Esophagus squamous epithelium (tissue), 5 donors: ENCODE results near the gene CD300LF. TPM values are rescaled to one million over a fixed set of nuclear protein-coding genes. Genes with fewer than 3 reads are reported as not detected.

ENCODE experiments used
- DNase-seq: peaks from one replicate; lab custom pipeline; 2025; lab: John Stamatoyannopoulos, UW
- H3K27ac ChIP-seq, 4 donors: fragments of 200-600 bp; sonication (generic); one replicate each; pipeline ENCODE4 v1.5.1; 2016 to 2019; ENCODE audit warnings: mild to moderate bottlenecking in 1 of 4
- H3K27me3 ChIP-seq, 4 donors: fragments of 200-600 bp; sonication (generic); 1 replicate in 3 of 4; 2 replicates in 1 of 4; pipeline versions ENCODE4 v1.5.1 to v1.6.0; 2017 to 2021; ENCODE audit warnings: antibody characterized with exemption in 1 of 4
- H3K36me3 ChIP-seq, 3 donors: fragments of 200-600 bp; sonication (generic); one replicate each; pipeline ENCODE4 v1.5.1; 2016 to 2019
- H3K4me1 ChIP-seq, 3 donors: fragments of 200-600 bp; sonication (generic); one replicate each; pipeline ENCODE4 v1.5.1; 2017 to 2019
- H3K4me3 ChIP-seq, 4 donors: fragments of 200-600 bp; sonication (generic); 1 replicate in 3 of 4; 2 replicates in 1 of 4; pipeline ENCODE4 v1.5.1; 2016 to 2019; ENCODE audit warnings: mild to moderate bottlenecking in 2 of 4, moderate library complexity in 1 of 4
- H3K9me3 ChIP-seq, 3 donors: fragments of 200-600 bp; sonication (generic); one replicate each; pipeline ENCODE4 v1.5.1; 2016 to 2019
- POLR2A ChIP-seq, 4 donors: fragments of 450-650 bp; IDR thresholded peaks; one replicate each; pipeline ENCODE4 v1.6.1; 2017; ENCODE audit warnings: antibody characterized with exemption in 4 of 4, mild to moderate bottlenecking in 4 of 4, moderate library complexity in 3 of 4
- WGBS, 2 donors: methylation state at CpG; one replicate each; pipeline ENCODE4 v1.1.5; 2018; 5-methylcytosine and 5-hydroxymethylcytosine counted together
- intact Hi-C: fragments of 100-400 bp; cut with DNase I; formaldehyde crosslinking; loops from one replicate; pipeline ENCODE4 v1.15.0; 2022
- total RNA-seq, 4 donors: library from RNA; depleted of rRNA; stranded (reverse); fragments of >200 nt; gene quantifications; one replicate each; pipeline ENCODE4 v1.1.0, GENCODE V29; 2016
- TF ChIP-seq, protein P1 (sequence below), 6 experiments: fragments of 450-650 bp in 4 of 6; fragments of 200-600 bp in 2 of 6; sonication (generic) in 2 of 6; IDR thresholded peaks; one replicate each; pipeline ENCODE4 v1.5.1; 2016 to 2019; ENCODE audit warnings: antibody characterized with exemption in 6 of 6, mild to moderate bottlenecking in 4 of 6, moderate library complexity in 4 of 6
- donor health status: DM: yes; HTN: yes; CAD: no.

The CD300LF gene
- 1 to 10 TPM in 2 of 4 donors, under 1 TPM in 2; 0.48 to 1.3 (median 0.89) TPM for total RNA-seq

DNA sequence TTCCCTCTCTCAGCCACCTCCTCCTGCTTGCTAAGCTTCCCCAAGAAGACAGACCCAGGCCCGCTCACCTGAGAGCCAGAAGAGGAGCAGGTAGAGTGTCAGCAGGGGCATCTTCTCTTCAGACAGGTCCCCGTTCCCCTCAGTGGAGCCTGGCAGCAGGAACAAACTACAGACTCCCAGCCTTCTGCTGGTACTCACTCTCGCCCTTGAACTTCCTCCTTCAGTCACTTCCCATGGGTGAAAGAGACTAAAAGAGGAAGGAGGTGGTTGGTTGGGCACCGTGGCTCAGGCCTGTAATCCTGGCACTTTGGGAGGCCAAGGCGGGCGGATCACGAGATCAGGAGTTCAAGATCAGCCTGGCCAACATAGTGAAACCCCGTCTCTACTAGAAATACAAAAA is at the start of gene CD300LF:
Gene CD300LF (minus strand): TSS at position 168 of the 400 bp plus-strand sequence. CDS start 57 bp downstream, at position 111.
- no peaks in the 10 kb centered on the region for H3K4me1 ChIP-seq
- no peak within 1 kb of the TSS for H3K27ac ChIP-seq
- peaks cover 0 to 54% (median 0%) of the 10 kb centered on the region in 4 donors for H3K27me3 ChIP-seq
- no peaks in the 10 kb centered on the region for H3K36me3 ChIP-seq
- no peak for DNase-seq
- peak within 1 kb of the TSS in 2 of 4 donors; percentile 2 to 30 for H3K4me3 ChIP-seq
- 72 to 94% methylated on average over 2 of the region's 8 CpGs for WGBS, 2 donors
- no peaks in the 10 kb centered on the region for H3K9me3 ChIP-seq
- intact Hi-C loops = no loop called here
- TF ChIP-seq POLR2A (IDR thresholded peaks at IDR 0.05) = no peak
- TF ChIP-seq, protein P1, sequence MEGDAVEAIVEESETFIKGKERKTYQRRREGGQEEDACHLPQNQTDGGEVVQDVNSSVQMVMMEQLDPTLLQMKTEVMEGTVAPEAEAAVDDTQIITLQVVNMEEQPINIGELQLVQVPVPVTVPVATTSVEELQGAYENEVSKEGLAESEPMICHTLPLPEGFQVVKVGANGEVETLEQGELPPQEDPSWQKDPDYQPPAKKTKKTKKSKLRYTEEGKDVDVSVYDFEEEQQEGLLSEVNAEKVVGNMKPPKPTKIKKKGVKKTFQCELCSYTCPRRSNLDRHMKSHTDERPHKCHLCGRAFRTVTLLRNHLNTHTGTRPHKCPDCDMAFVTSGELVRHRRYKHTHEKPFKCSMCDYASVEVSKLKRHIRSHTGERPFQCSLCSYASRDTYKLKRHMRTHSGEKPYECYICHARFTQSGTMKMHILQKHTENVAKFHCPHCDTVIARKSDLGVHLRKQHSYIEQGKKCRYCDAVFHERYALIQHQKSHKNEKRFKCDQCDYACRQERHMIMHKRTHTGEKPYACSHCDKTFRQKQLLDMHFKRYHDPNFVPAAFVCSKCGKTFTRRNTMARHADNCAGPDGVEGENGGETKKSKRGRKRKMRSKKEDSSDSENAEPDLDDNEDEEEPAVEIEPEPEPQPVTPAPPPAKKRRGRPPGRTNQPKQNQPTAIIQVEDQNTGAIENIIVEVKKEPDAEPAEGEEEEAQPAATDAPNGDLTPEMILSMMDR (IDR thresholded peaks at IDR 0.05) = no peak

DNA sequence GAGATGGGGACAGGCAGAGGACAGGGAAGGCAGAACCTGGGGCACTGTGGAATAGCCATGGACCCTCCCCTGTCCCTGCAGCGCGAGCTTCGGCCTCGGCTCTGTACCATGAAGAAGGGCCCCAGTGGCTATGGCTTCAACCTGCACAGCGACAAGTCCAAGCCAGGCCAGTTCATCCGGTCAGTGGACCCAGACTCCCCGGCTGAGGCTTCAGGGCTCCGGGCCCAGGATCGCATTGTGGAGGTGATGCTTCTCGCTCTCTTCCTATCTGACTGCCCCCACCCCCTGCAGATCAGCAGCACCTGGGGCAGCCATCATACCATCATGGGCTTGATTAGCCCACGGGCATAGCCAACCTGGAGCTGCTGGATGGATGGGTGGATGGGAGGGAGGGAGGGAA is 49.2 kb upstream of the CD300LF start:
- H3K27ac ChIP-seq = peak overlapping the region; percentile 87 to 96 (median 90)
- peaks cover 0 to 54% (median 0%) of the 10 kb centered on the region in 3 donors for H3K36me3 ChIP-seq
- H3K4me3 ChIP-seq = no peak overlapping the region
- no peaks in the 10 kb centered on the region for H3K27me3 ChIP-seq
- peaks cover 49 to 96% (median 58%) of the 10 kb centered on the region in 3 donors for H3K4me1 ChIP-seq
- H3K9me3 ChIP-seq = no peaks in the 10 kb centered on the region
- intact Hi-C loops = no loop called here
- 95% methylated on average over 4 of the region's 11 CpGs; no CpG with 5 or more reads in 1 of the 2 donors for WGBS, 2 donors
- no peak for DNase-seq
- TF ChIP-seq, protein P1 (IDR thresholded peaks at IDR 0.05) = no peak
- TF ChIP-seq POLR2A (IDR thresholded peaks at IDR 0.05) = no peak

DNA sequence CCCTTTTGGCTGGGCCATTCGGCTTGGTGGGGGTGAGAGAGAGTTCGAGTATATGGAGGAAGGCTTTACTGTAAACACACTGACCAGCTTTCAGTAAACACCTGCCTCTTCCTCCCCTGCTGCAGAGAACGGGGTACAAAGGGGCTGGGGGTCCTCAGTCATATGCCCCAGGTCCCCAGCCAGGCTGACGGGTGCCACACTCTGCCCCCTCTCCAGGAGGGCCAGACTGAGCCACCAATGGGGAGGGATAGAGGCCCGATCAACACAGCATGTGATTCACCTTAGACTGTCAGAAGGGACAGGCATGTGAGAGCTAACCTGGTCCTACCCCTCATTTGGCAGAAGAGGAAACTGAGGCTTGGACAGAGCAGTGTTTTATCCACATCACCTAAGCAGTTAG is 48.7 kb upstream of the CD300LF start:
- intact Hi-C loops = no loop called here
- 55 to 66% methylated on average over 4 to 5 of the region's 5 CpGs for WGBS, 2 donors
- Histone ChIP-seq H3K4me3 (peak overlapping the region in 2 of 4 donors; percentile 32 to 47), H3K27ac (peak overlapping the region; percentile 87 to 96 (median 90)), H3K36me3 (peaks cover 0 to 49% (median 0%) of the 10 kb centered on the region in 3 donors), H3K4me1 (peaks cover 52 to 96% (median 62%) of the 10 kb centered on the region in 3 donors), H3K9me3 (no peaks in the 10 kb centered on the region), H3K27me3 (no peaks in the 10 kb centered on the region)
- no peak for DNase-seq
- TF ChIP-seq, protein P1 (IDR thresholded peaks at IDR 0.05) = no peak
- TF ChIP-seq POLR2A (IDR thresholded peaks at IDR 0.05) = no peak

DNA sequence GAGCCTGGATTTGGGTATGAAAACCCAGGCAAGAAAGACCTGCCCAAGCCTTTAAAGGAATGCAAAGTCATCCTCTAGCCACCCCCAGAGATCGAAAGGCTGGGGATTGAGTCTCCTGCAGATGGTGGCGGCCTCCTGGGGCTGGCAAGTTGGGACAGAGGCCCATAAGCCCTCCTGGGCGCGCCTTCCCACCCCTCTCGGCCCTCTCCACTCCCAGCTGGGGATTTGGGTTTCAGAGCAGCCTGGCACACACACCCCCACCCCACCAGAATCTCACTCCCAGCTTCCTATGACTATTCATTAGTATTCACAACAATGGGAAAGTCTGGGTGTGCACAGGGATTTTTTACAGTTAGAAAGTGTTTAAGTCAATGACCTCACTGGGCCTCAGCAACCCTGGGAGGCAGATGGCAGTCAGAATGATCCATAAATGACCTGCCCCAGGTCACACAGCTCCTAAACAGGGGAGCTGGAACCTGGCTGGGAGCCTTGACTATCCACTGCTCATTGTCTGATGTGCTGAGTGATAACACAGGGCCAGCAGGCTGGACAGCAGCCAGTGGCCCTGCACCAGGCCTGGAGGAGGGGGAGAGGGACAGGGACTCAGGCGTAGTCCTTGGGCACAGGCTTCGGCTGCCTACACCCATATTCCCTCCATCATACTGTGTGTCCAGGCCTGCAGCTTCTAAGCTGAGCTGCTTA is 47.8 kb upstream of the CD300LF start:
- Histone ChIP-seq H3K4me1 (peaks cover 55 to 96% (median 64%) of the 10 kb centered on the region in 3 donors), H3K9me3 (no peaks in the 10 kb centered on the region), H3K36me3 (peaks cover 0 to 41% (median 0%) of the 10 kb centered on the region in 3 donors), H3K27ac (peak overlapping the region; percentile 87 to 96 (median 90)), H3K4me3 (peak overlapping the region in 3 of 4 donors; percentile 23 to 47 (median 32)), H3K27me3 (no peaks in the 10 kb centered on the region)
- intact Hi-C loops = no loop called here
- DNase-seq = no peak
- no peak for TF ChIP-seq POLR2A (IDR thresholded peaks at IDR 0.05)
- TF ChIP-seq, protein P1 (IDR thresholded peaks at IDR 0.05) = no peak
- 41 to 68% methylated on average over 5 to 6 of the region's 7 CpGs for WGBS, 2 donors

DNA sequence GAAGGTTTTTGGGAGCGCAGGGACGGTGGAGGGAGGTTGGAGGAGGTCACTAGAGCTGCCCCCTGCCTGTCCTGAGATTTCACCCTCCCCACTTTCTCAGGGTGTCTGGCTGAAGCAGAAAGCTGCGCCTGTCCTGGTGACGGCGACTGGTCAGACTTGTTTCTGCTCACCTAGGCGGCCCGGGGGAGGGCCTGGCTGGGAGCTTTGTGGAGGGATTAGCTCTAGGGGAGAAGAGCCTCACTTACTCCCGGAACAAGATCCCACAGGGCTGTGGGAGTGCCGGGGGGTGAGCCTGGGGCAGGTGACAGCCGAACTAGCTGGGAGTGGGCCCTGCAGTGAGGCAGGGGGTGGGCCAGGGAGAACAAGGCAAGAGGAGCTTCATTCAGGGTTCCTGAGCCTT is 47.2 kb upstream of the CD300LF start:
- TF ChIP-seq, protein P1 (IDR thresholded peaks at IDR 0.05) = no peak
- Histone ChIP-seq H3K9me3 (no peaks in the 10 kb centered on the region), H3K27ac (peak overlapping the region; percentile 87 to 96 (median 90)), H3K4me1 (peaks cover 56 to 98% (median 70%) of the 10 kb centered on the region in 3 donors), H3K4me3 (peak overlapping the region in 3 of 4 donors; percentile 23 to 47 (median 32)), H3K27me3 (no peaks in the 10 kb centered on the region), H3K36me3 (peaks cover 0 to 41% (median 0%) of the 10 kb centered on the region in 3 donors)
- intact Hi-C loops = no loop called here
- 16 to 75% methylated on average over 2 to 4 of the region's 10 CpGs for WGBS, 2 donors
- DNase-seq = no peak
